HepG2 (cell line): ENCODE measurements around the gene TAGLN2. TPM values are rescaled to one million over a fixed set of nuclear protein-coding genes. Genes with fewer than 3 reads are reported as not detected.

ENCODE experiments used
- AHR ChIP-seq: IDR thresholded peaks from 2 replicates; pipeline ENCODE4 v1.6.1; 2018; ENCODE audit warnings: missing genetic modification reagents, missing compliant biosample characterization
- CC2D1A ChIP-seq: sonication (generic); formaldehyde crosslinking; IDR thresholded peaks from 2 replicates; pipeline ENCODE4 v1.8.1; 2023; ENCODE audit warnings: mild to moderate bottlenecking, missing genetic modification reagents
- GTF2F1 ChIP-seq: fragments of 150-350 bp; IDR thresholded peaks from 2 replicates; pipeline ENCODE4 v1.6.1; 2014; ENCODE audit warnings: low read length
- HOXA7 ChIP-seq: sonication (generic); formaldehyde crosslinking; IDR thresholded peaks from 2 replicates; pipeline ENCODE4 v1.8.1; 2022; ENCODE audit warnings: mild to moderate bottlenecking, missing genetic modification reagents, moderate library complexity
- JDP2 ChIP-seq: sonication (generic); formaldehyde crosslinking; IDR thresholded peaks from 2 replicates; pipeline ENCODE4 v1.8.1; 2022; ENCODE audit warnings: missing genetic modification reagents, borderline replicate concordance
- PITX1 ChIP-seq: sonication (generic); formaldehyde crosslinking; IDR thresholded peaks from 2 replicates; pipeline ENCODE4 v1.5.1; 2020; ENCODE audit warnings: mild to moderate bottlenecking, missing genetic modification reagents
- TMF1 ChIP-seq: sonication (generic); formaldehyde crosslinking; IDR thresholded peaks from 2 replicates; pipeline ENCODE4 v1.8.1; 2022; ENCODE audit warnings: low read depth, missing genetic modification reagents
- ZBTB3 ChIP-seq: sonication (generic); formaldehyde crosslinking; IDR thresholded peaks from 2 replicates; pipeline ENCODE4 v1.4.0; 2020; ENCODE audit warnings: low read depth, mild to moderate bottlenecking, moderate library complexity, missing genetic modification reagents, borderline replicate concordance
- ZNF552 ChIP-seq: sonication (generic); formaldehyde crosslinking; IDR thresholded peaks from 2 replicates; pipeline ENCODE4 v1.9.0; 2022; ENCODE audit warnings: missing genetic modification reagents, mild to moderate bottlenecking, borderline replicate concordance
- polyA plus RNA-seq, 8 experiments: library from polyadenylated mRNA; depleted of rRNA in 3 of 8; stranded (reverse) in 7 of 8; unstranded in 1 of 8; fragments of >200 nt; fragmentation: Illumina TruSeq in 4 of 8; extraction: Trizol in 4 of 8; gene quantifications; 2 replicates each; pipeline versions ENCODE4 v1.2.1 to v1.2.3, GENCODE V29; 2011 to 2016; ENCODE audit warnings: low read depth in 4 of 8, missing spikeins in 1 of 8, mixed read lengths in 1 of 8; ENCODE audit not compliant: insufficient read depth in 1 of 8
- total RNA-seq, 5 experiments: library from RNA; depleted of rRNA; stranded (reverse); fragments of >200 nt; fragmentation: Illumina TruSeq; extraction: Trizol; gene quantifications; 2 replicates each; pipeline ENCODE4 v1.2.3, GENCODE V29; 2016; ENCODE audit warnings: low read depth in 1 of 5
- TF ChIP-seq, protein P1 (sequence below): sonication (generic); formaldehyde crosslinking; IDR thresholded peaks from 2 replicates; pipeline ENCODE4 v1.9.0; 2021; ENCODE audit warnings: mild to moderate bottlenecking, missing genetic modification reagents
- TF ChIP-seq, protein P2 (sequence below): sonication (generic); formaldehyde crosslinking; IDR thresholded peaks from 2 replicates; pipeline ENCODE4 v1.5.1; 2020; ENCODE audit warnings: mild to moderate bottlenecking, missing genetic modification reagents
- TF ChIP-seq, protein P3 (sequence below): sonication (generic); formaldehyde crosslinking; IDR thresholded peaks from 2 replicates; pipeline ENCODE4 v1.4.0; 2020; ENCODE audit warnings: missing genetic modification reagents
- TF ChIP-seq, protein P4 (sequence below): sonication (generic); formaldehyde crosslinking; IDR thresholded peaks from 2 replicates; pipeline ENCODE4 v1.9.0; 2021; ENCODE audit warnings: missing genetic modification reagents, borderline replicate concordance
- TF ChIP-seq, protein P5 (sequence below): sonication (generic); formaldehyde crosslinking; IDR thresholded peaks from 2 replicates; pipeline ENCODE4 v1.5.1; 2020; ENCODE audit warnings: mild to moderate bottlenecking, missing genetic modification reagents, moderate library complexity
- TF ChIP-seq, protein P6 (sequence below): sonication (generic); formaldehyde crosslinking; IDR thresholded peaks from 2 replicates; pipeline ENCODE4 v1.5.0; 2020; ENCODE audit warnings: missing genetic modification reagents, mild to moderate bottlenecking, borderline replicate concordance

TAGLN2 gene
- total and polyA plus RNA-seq, 2 of the 13 experiments (the other 11 are each of a cell fraction or from before 2014, with no cell fraction given) = 6.7 to 17.2 TPM

DNA sequence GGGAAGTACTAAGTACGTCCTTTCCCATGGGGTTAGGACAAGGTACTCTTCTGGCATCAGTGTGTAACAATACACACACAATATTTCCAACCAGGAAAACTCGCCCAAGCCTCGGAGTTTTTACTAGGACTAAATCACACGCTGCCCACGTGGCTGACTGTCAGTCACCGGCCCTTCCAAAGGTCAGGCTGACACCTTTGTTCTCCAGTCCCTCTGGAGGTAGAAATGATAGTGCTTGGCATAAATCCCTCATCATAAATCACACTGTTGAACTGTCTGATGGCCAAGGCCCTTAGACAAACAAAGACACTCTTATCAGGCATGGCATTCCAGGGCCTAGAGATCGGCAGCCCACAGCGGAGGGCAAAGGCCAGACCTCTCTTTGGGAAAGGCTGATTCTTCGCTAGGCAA lies 45.6 kb upstream of the TAGLN2 start (continued):
- TF ChIP-seq, protein P1, sequence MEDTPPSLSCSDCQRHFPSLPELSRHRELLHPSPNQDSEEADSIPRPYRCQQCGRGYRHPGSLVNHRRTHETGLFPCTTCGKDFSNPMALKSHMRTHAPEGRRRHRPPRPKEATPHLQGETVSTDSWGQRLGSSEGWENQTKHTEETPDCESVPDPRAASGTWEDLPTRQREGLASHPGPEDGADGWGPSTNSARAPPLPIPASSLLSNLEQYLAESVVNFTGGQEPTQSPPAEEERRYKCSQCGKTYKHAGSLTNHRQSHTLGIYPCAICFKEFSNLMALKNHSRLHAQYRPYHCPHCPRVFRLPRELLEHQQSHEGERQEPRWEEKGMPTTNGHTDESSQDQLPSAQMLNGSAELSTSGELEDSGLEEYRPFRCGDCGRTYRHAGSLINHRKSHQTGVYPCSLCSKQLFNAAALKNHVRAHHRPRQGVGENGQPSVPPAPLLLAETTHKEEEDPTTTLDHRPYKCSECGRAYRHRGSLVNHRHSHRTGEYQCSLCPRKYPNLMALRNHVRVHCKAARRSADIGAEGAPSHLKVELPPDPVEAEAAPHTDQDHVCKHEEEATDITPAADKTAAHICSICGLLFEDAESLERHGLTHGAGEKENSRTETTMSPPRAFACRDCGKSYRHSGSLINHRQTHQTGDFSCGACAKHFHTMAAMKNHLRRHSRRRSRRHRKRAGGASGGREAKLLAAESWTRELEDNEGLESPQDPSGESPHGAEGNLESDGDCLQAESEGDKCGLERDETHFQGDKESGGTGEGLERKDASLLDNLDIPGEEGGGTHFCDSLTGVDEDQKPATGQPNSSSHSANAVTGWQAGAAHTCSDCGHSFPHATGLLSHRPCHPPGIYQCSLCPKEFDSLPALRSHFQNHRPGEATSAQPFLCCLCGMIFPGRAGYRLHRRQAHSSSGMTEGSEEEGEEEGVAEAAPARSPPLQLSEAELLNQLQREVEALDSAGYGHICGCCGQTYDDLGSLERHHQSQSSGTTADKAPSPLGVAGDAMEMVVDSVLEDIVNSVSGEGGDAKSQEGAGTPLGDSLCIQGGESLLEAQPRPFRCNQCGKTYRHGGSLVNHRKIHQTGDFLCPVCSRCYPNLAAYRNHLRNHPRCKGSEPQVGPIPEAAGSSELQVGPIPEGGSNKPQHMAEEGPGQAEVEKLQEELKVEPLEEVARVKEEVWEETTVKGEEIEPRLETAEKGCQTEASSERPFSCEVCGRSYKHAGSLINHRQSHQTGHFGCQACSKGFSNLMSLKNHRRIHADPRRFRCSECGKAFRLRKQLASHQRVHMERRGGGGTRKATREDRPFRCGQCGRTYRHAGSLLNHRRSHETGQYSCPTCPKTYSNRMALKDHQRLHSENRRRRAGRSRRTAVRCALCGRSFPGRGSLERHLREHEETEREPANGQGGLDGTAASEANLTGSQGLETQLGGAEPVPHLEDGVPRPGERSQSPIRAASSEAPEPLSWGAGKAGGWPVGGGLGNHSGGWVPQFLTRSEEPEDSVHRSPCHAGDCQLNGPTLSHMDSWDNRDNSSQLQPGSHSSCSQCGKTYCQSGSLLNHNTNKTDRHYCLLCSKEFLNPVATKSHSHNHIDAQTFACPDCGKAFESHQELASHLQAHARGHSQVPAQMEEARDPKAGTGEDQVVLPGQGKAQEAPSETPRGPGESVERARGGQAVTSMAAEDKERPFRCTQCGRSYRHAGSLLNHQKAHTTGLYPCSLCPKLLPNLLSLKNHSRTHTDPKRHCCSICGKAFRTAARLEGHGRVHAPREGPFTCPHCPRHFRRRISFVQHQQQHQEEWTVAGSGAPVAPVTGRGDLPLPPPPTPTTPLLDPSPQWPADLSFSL = 0 out of 2 replicates have a peak, but pooled peaks have one; percentile 55
- 0 out of 2 replicates have a peak, but pooled peaks have one; percentile 67 for TF ChIP-seq CC2D1A (CRISPR knock-in tag)
- TF ChIP-seq, protein P2, sequence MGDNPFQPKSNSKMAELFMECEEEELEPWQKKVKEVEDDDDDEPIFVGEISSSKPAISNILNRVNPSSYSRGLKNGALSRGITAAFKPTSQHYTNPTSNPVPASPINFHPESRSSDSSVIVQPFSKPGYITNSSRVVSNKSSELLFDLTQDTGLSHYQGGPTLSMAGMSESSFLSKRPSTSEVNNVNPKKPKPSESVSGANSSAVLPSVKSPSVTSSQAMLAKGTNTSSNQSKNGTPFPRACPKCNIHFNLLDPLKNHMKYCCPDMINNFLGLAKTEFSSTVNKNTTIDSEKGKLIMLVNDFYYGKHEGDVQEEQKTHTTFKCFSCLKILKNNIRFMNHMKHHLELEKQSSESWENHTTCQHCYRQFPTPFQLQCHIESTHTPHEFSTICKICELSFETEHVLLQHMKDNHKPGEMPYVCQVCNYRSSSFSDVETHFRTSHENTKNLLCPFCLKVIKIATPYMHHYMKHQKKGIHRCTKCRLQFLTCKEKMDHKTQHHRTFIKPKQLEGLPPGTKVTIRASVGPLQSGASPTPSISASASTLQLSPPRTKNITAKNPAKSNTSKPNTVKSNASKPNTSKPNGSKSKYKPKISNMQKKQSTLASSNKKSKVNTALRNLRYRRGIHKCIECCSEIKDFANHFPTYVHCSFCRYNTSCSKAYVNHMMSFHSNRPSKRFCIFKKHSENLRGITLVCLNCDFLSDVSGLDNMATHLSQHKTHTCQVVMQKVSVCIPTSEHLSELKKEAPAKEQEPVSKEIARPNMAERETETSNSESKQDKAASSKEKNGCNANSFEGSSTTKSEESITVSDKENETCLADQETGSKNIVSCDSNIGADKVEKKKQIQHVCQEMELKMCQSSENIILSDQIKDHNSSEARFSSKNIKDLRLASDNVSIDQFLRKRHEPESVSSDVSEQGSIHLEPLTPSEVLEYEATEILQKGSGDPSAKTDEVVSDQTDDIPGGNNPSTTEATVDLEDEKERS = no peak
- TF ChIP-seq TMF1 = no peak
- no peak for TF ChIP-seq ZBTB3 (CRISPR knock-in tag)
- TF ChIP-seq, protein P3, sequence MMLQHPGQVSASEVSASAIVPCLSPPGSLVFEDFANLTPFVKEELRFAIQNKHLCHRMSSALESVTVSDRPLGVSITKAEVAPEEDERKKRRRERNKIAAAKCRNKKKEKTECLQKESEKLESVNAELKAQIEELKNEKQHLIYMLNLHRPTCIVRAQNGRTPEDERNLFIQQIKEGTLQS = no peak
- TF ChIP-seq JDP2 (CRISPR knock-in tag) = no peak
- TF ChIP-seq PITX1 (CRISPR knock-in tag) = peak; percentile 90
- TF ChIP-seq, protein P4, sequence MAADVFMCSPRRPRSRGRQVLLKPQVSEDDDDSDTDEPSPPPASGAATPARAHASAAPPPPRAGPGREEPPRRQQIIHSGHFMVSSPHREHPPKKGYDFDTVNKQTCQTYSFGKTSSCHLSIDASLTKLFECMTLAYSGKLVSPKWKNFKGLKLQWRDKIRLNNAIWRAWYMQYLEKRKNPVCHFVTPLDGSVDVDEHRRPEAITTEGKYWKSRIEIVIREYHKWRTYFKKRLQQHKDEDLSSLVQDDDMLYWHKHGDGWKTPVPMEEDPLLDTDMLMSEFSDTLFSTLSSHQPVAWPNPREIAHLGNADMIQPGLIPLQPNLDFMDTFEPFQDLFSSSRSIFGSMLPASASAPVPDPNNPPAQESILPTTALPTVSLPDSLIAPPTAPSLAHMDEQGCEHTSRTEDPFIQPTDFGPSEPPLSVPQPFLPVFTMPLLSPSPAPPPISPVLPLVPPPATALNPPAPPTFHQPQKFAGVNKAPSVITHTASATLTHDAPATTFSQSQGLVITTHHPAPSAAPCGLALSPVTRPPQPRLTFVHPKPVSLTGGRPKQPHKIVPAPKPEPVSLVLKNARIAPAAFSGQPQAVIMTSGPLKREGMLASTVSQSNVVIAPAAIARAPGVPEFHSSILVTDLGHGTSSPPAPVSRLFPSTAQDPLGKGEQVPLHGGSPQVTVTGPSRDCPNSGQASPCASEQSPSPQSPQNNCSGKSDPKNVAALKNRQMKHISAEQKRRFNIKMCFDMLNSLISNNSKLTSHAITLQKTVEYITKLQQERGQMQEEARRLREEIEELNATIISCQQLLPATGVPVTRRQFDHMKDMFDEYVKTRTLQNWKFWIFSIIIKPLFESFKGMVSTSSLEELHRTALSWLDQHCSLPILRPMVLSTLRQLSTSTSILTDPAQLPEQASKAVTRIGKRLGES = peak; percentile 98
- TF ChIP-seq GTF2F1 = no peak
- TF ChIP-seq, protein P5, sequence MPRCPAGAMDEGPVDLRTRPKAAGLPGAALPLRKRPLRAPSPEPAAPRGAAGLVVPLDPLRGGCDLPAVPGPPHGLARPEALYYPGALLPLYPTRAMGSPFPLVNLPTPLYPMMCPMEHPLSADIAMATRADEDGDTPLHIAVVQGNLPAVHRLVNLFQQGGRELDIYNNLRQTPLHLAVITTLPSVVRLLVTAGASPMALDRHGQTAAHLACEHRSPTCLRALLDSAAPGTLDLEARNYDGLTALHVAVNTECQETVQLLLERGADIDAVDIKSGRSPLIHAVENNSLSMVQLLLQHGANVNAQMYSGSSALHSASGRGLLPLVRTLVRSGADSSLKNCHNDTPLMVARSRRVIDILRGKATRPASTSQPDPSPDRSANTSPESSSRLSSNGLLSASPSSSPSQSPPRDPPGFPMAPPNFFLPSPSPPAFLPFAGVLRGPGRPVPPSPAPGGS (CRISPR knock-in tag) = no peak
- TF ChIP-seq AHR (CRISPR knock-in tag) = 0 out of 2 replicates have a peak, but pooled peaks have one; percentile 30
- TF ChIP-seq ZNF552 (CRISPR knock-in tag) = no peak
- TF ChIP-seq, protein P6, sequence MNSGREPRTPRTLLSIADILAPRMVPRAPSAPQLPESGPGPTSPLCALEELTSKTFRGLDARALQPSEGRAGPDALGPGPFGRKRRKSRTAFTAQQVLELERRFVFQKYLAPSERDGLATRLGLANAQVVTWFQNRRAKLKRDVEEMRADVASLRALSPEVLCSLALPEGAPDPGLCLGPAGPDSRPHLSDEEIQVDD = no peak
- no peak for TF ChIP-seq HOXA7 (CRISPR knock-in tag)
